Caco-2 (cell line): ENCODE results near the gene GPER1. TPM values are rescaled to one million over a fixed set of nuclear protein-coding genes. Genes with fewer than 3 reads are reported as not detected.

Experiments used
- BruUV-seq: library from RNA; stranded (reverse); fragments of 400-500 nt; replicated peaks from 2 replicates; lab custom pipeline; 2021; lab: Mats Ljungman, UMichigan
- CTCF ChIA-PET: fragments of 300-600 bp; sonication (Branson Sonifier 250); formaldehyde crosslinking; loops from one replicate; lab custom pipeline; 2022; ENCODE audit warnings: antibody characterized with exemption; lab: Charles Lee
- POLR2A ChIA-PET: fragments of 300-600 bp; sonication (Branson Sonifier 250); formaldehyde crosslinking; loops from one replicate; lab custom pipeline; 2022; ENCODE audit warnings: antibody characterized with exemption; lab: Charles Lee
- DNase-seq, 2 experiments: peaks; one replicate each; pipeline versions ENCODE4 v3.0.0 to v3.0.0-alpha.2; 2020 to 2022
- H3K27me3 ChIP-seq: replicated peaks from 2 replicates; pipeline ENCODE4 v1.6.0; 2011; ENCODE audit warnings: low read length; ENCODE audit not compliant: control insufficient read depth, insufficient read depth
- H3K36me3 ChIP-seq: 2 replicates; pipeline ENCODE4 v1.5.1; 2011; ENCODE audit warnings: low read length; ENCODE audit not compliant: control insufficient read depth, insufficient read depth
- H3K4me1 ChIP-seq: fragments of 250-450 bp; sonication (Bioruptor Pico); 2 replicates; pipeline ENCODE4 v1.5.1; 2020; ENCODE audit warnings: mild to moderate bottlenecking
- H3K4me3 ChIP-seq: 2 replicates; pipeline ENCODE4 v1.5.1; 2011; ENCODE audit warnings: low read depth, mild to moderate bottlenecking, control low read depth, low read length
- H3K9me3 ChIP-seq: fragments of 250-450 bp; sonication (Bioruptor Pico); 2 replicates; pipeline ENCODE4 v1.5.1; 2020; ENCODE audit warnings: mild to moderate bottlenecking, moderate library complexity
- H3K27ac Mint-ChIP-seq: one replicate; pipeline ENCODE4 v1.8.0; 2022; ENCODE audit warnings: mixed read lengths; ENCODE audit not compliant: unreplicated experiment
- H3K27me3 Mint-ChIP-seq: one replicate; pipeline ENCODE4 v1.8.0; 2022; ENCODE audit warnings: mixed read lengths; ENCODE audit not compliant: insufficient read depth, unreplicated experiment
- H3K36me3 Mint-ChIP-seq: one replicate; pipeline ENCODE4 v1.8.0; 2022; ENCODE audit warnings: mild to moderate bottlenecking, mixed read lengths; ENCODE audit not compliant: insufficient read depth, unreplicated experiment
- H3K4me1 Mint-ChIP-seq: one replicate; pipeline ENCODE4 v1.8.0; 2022; ENCODE audit warnings: low read depth, mixed read lengths; ENCODE audit not compliant: unreplicated experiment
- H3K4me3 Mint-ChIP-seq: one replicate; pipeline ENCODE4 v1.8.0; 2022; ENCODE audit warnings: mild to moderate bottlenecking, moderate library complexity, mixed read lengths; ENCODE audit not compliant: unreplicated experiment
- H3K9me3 Mint-ChIP-seq: one replicate; pipeline ENCODE4 v1.8.0; 2022; ENCODE audit warnings: mixed read lengths; ENCODE audit not compliant: unreplicated experiment
- CTCF ChIP-seq, 2 experiments: fragments of 200-600 bp in 1 of 2; IDR thresholded peaks; 1 replicate in 1 of 2; 2 replicates in 1 of 2; pipeline versions ENCODE4 v1.5.1 to v1.8.0; 2011 to 2022; ENCODE audit warnings: antibody characterized with exemption in 1 of 2, control low read depth in 1 of 2, inconsistent platforms in 1 of 2, low read depth in 1 of 2, low read length in 1 of 2, mild to moderate bottlenecking in 1 of 2, moderate library complexity in 1 of 2; ENCODE audit not compliant: insufficient read depth in 1 of 2, severe bottlenecking in 1 of 2, unreplicated experiment in 1 of 2
- intact Hi-C: fragments of 100-400 bp; cut with micrococcal nuclease; formaldehyde crosslinking; loops from one replicate; pipeline ENCODE4 v1.10.0; 2022; ENCODE audit not compliant: unreplicated experiment
- total RNA-seq: library from RNA; stranded (reverse); gene quantifications from 2 replicates; pipeline ENCODE4 v1.2.3, GENCODE V29; 2022

GPER1 gene
- total RNA-seq, 1 experiment from 2014 or later, result 0.25 TPM

- Mint-ChIP-seq H3K4me1 (no peaks in the 10 kb centered on the region), H3K27ac (no peak overlapping the region), H3K27me3 (no peaks in the 10 kb centered on the region), H3K4me3 (no peak overlapping the region), H3K9me3 (no peaks in the 10 kb centered on the region), H3K36me3 (peaks cover 7% of the 10 kb centered on the region)
- no peak for TF ChIP-seq CTCF (IDR thresholded peaks at IDR 0.05; ENCODE audit: insufficient read depth in 1 of 2, low read depth in 1 of 2, low read length in 1 of 2, severe bottlenecking in 1 of 2, unreplicated experiment in 1 of 2)
- Histone ChIP-seq H3K9me3 (peaks cover 5% of the 10 kb centered on the region; the same call in 1 of the 2 replicates), H3K4me3 (no peak overlapping the region), H3K4me1 (no peaks in the 10 kb centered on the region), H3K36me3 (no peaks in the 10 kb centered on the region), H3K27me3 (no peaks in the 10 kb centered on the region)
- DNase-seq, result no peak
- POLR2A ChIA-PET, result no interaction called here
- intact Hi-C loops, result no loop called here
- BruUV-seq, result no TSS peak
- CTCF ChIA-PET, result interaction anchor here (0.6 kb wide), 1 partner anchor 78 kb away, joined by 3 read pairs; no protein-coding TSS in a partner anchor
Observed at GRCh38 chr7:1061180-1061579, 26.7 kb upstream of the GPER1 start.

GRCh38 chr7:1062296-1063294, 25.3 kb upstream of the GPER1 start:
- POLR2A ChIA-PET, result no interaction called here
- no peak overlapping the region for H3K4me3 ChIP-seq
- no peaks in the 10 kb centered on the region for H3K4me1 ChIP-seq
- no peaks in the 10 kb centered on the region for H3K27me3 Mint-ChIP-seq
- intact Hi-C loops, result no loop called here
- no peak for TF ChIP-seq CTCF (IDR thresholded peaks at IDR 0.05; ENCODE audit: insufficient read depth in 1 of 2, low read depth in 1 of 2, low read length in 1 of 2, severe bottlenecking in 1 of 2, unreplicated experiment in 1 of 2)
- H3K4me3 Mint-ChIP-seq, result no peak overlapping the region
- no TSS peak for BruUV-seq
- no peaks in the 10 kb centered on the region for H3K9me3 Mint-ChIP-seq
- H3K27me3 ChIP-seq, result no peaks in the 10 kb centered on the region
- no peaks in the 10 kb centered on the region for H3K4me1 Mint-ChIP-seq
- DNase-seq, result no peak
- H3K27ac Mint-ChIP-seq, result no peak overlapping the region
- no peaks in the 10 kb centered on the region for H3K36me3 ChIP-seq
- peaks cover 5% of the 10 kb centered on the region; the same call in 1 of the 2 replicates for H3K9me3 ChIP-seq
- CTCF ChIA-PET, result no interaction called here
- peaks cover 7% of the 10 kb centered on the region for H3K36me3 Mint-ChIP-seq

GRCh38 chr7:1063361-1063760, 24.6 kb upstream of the GPER1 start:
- intact Hi-C loops, result no loop called here
- no peak overlapping the region for H3K4me3 ChIP-seq
- H3K27ac Mint-ChIP-seq, result no peak overlapping the region

More at GRCh38 chr7:1063361-1063760, 24.6 kb upstream of the GPER1 start:
- H3K4me3 Mint-ChIP-seq, result no peak overlapping the region
- CTCF ChIA-PET, result no interaction called here
- no peaks in the 10 kb centered on the region for H3K27me3 ChIP-seq
- BruUV-seq, result no TSS peak
- H3K9me3 ChIP-seq, result peaks cover 5% of the 10 kb centered on the region; the same call in 1 of the 2 replicates
- no peaks in the 10 kb centered on the region for H3K36me3 ChIP-seq
- H3K4me1 ChIP-seq, result peaks cover 5% of the 10 kb centered on the region
- no peak for DNase-seq
- no peaks in the 10 kb centered on the region for H3K27me3 Mint-ChIP-seq
- H3K36me3 Mint-ChIP-seq, result peaks cover 5% of the 10 kb centered on the region
- peaks cover 3% of the 10 kb centered on the region for H3K4me1 Mint-ChIP-seq
- no peaks in the 10 kb centered on the region for H3K9me3 Mint-ChIP-seq
- TF ChIP-seq CTCF (IDR thresholded peaks at IDR 0.05; ENCODE audit: insufficient read depth in 1 of 2, low read depth in 1 of 2, low read length in 1 of 2, severe bottlenecking in 1 of 2, unreplicated experiment in 1 of 2), result no peak
- POLR2A ChIA-PET, result no interaction called here
